Measurements from ENCODE around the gene PRKCE. TPM values are rescaled to one million over a fixed set of nuclear protein-coding genes. Genes with fewer than 3 reads are reported as not detected.

Gene PRKCE
- total and polyA plus RNA-seq, 2 donors (not counting 3 experiments of a cell fraction or from before 2014, with no cell fraction given): 27.9 to 33.9 TPM

GRCh38 chr2:46198164-46198883, 546.8 kb downstream of the PRKCE start:
- H3K27ac ChIP-seq (ENCODE audit: insufficient read depth, low read depth, low read length): no peak overlapping the region

More at GRCh38 chr2:46198164-46198883, 546.8 kb downstream of the PRKCE start:
- intact Hi-C loops (cut with micrococcal nuclease) (no loop called here), dilution Hi-C loops (cut with MboI; ENCODE audit: extremely low pct_ligation_motif_present, low sequenced_read_pairs) (no loop called here)
- Histone ChIP-seq H3K9me1 (replicated peaks; ENCODE audit: control insufficient read depth, extremely low read depth, insufficient read depth, low read length) (no peaks in the 10 kb centered on the region), H3K9ac (replicated peaks; ENCODE audit: extremely low read depth, insufficient read depth, low read length) (no peak overlapping the region), H3K27me3 (ENCODE audit: control insufficient read depth in 2 of 2, insufficient read depth in 2 of 2, low read length in 2 of 2) (no peaks in the 10 kb centered on the region), H3K4me3 (replicated peaks in 1 of 3; ENCODE audit: insufficient read depth in 1 of 3, low read depth in 1 of 3, low read length in 3 of 3) (no peak overlapping the region), H4K20me1 (replicated peaks; ENCODE audit: control insufficient read depth, extremely low read depth, insufficient read depth, low read length) (no peaks in the 10 kb centered on the region), H3K36me3 (ENCODE audit: control insufficient read depth in 2 of 2, extremely low read depth in 1 of 2, insufficient read depth in 2 of 2, low read length in 2 of 2) (no peaks in the 10 kb centered on the region), H3K79me2 (ENCODE audit: control insufficient read depth, insufficient read depth, low read length) (no peaks in the 10 kb centered on the region), H3K9me3 (replicated peaks; ENCODE audit: control insufficient read depth, insufficient read depth, low read length) (no peaks in the 10 kb centered on the region), H3K4me2 (ENCODE audit: insufficient read depth, low read length) (no peak overlapping the region), H3K4me1 (ENCODE audit: control insufficient read depth, extremely low read depth, insufficient read depth, low read length) (peaks cover 34% of the 10 kb centered on the region), H2AFZ (ENCODE audit: low read depth, low read length) (no peak overlapping the region)
- CTCF ChIA-PET: interaction anchor here (1.7 kb wide), 1 partner anchor 8 kb away, joined by 3 read pairs; no protein-coding TSS in a partner anchor
- DNase-seq (ENCODE audit: low read depth, low spot score): no peak
- no TSS peak for BruUV-seq (replicated peaks)
- TF ChIP-seq MAX (IDR thresholded peaks at IDR 0.05; ENCODE audit: insufficient read depth, insufficient read length): no peak
- no peak for TF ChIP-seq POLR2AphosphoS5 (IDR thresholded peaks at IDR 0.05; ENCODE audit: insufficient read depth, low read depth, low read length)
- no peak for TF ChIP-seq POLR2A (IDR thresholded peaks at IDR 0.05; ENCODE audit: low read depth, low read length)
- no peak for TF ChIP-seq JUN (IDR thresholded peaks at IDR 0.05; ENCODE audit: borderline replicate concordance, insufficient read depth, insufficient read length, low read depth)
- TF ChIP-seq GATA2 (IDR thresholded peaks at IDR 0.05; ENCODE audit: insufficient read depth, insufficient read length, low read depth, low read length): no peak
- TF ChIP-seq FOS (IDR thresholded peaks at IDR 0.05; ENCODE audit: borderline replicate concordance, insufficient read depth, low read length): no peak
- TF ChIP-seq EZH2 (IDR thresholded peaks at IDR 0.05; ENCODE audit: borderline replicate concordance, low read depth, low read length, severe bottlenecking): no peak
- TF ChIP-seq CTCF (IDR thresholded peaks at IDR 0.05; ENCODE audit: extremely low read depth in 1 of 2, insufficient read depth in 1 of 2, low read depth in 1 of 2, low read length in 2 of 2): no peak
- no peak for TF ChIP-seq MYC (IDR thresholded peaks at IDR 0.05; ENCODE audit: low read depth, low read length)
- POLR2A ChIA-PET: interaction anchor here (1.3 kb wide), 1 partner anchor 99 kb away, joined by 5 read pairs; the partner anchor contains the start of gene EPAS1
- FAIRE-seq: peak; percentile 54
